GM12878 (cell line): Measurements from ENCODE around the gene CLDN6. TPM values are rescaled to one million over a fixed set of nuclear protein-coding genes. Genes with fewer than 3 reads are reported as not detected.

ENCODE experiments used
- BCLAF1 ChIP-seq: fragments of 450-650 bp; IDR thresholded peaks from 2 replicates; pipeline ENCODE4 v1.6.1; 2017; ENCODE audit warnings: antibody characterized with exemption, mild to moderate bottlenecking, moderate library complexity
- BRCA1 ChIP-seq: IDR thresholded peaks from 2 replicates; pipeline ENCODE4 v1.6.1; 2011; ENCODE audit warnings: low read depth, low read length, improper control_type of control experiment
- E4F1 ChIP-seq: fragments of 450-650 bp; IDR thresholded peaks from 2 replicates; pipeline ENCODE4 v1.6.1; 2018; ENCODE audit warnings: borderline replicate concordance, mild to moderate bottlenecking; ENCODE audit not compliant: partially characterized antibody
- EGR1 ChIP-seq, 2 experiments: IDR thresholded peaks; 1 replicate in 1 of 2; 2 replicates in 1 of 2; pipeline ENCODE4 v1.6.1; 2011 to 2012; ENCODE audit warnings: low read depth in 2 of 2, low read length in 2 of 2, borderline replicate concordance in 1 of 2, mild to moderate bottlenecking in 1 of 2, moderate library complexity in 1 of 2
- ELK1 ChIP-seq: IDR thresholded peaks from 2 replicates; pipeline ENCODE4 v1.6.1; 2012; ENCODE audit warnings: low read depth, low read length, improper control_type of control experiment
- FOXM1 ChIP-seq: IDR thresholded peaks from 2 replicates; pipeline ENCODE4 v1.6.1; 2012; ENCODE audit warnings: low read depth, mild to moderate bottlenecking, inconsistent platforms, low read length, moderate library complexity
- GABPA ChIP-seq: IDR thresholded peaks from 2 replicates; pipeline ENCODE4 v1.6.1; 2014; ENCODE audit warnings: antibody characterized with exemption, low read depth, mild to moderate bottlenecking, inconsistent platforms
- HDGF ChIP-seq: fragments of 450-650 bp; IDR thresholded peaks from 2 replicates; pipeline ENCODE4 v1.6.1; 2016; ENCODE audit warnings: antibody characterized with exemption
- IKZF1 ChIP-seq: fragments of 450-650 bp; conservative IDR thresholded peaks from 2 replicates; pipeline ENCODE4 v1.6.1; 2017; ENCODE audit warnings: antibody characterized with exemption, mild to moderate bottlenecking
- JUND ChIP-seq: IDR thresholded peaks from 2 replicates; pipeline ENCODE4 v1.6.1; 2012; ENCODE audit warnings: low read depth, mild to moderate bottlenecking, low read length, improper control_type of control experiment, moderate library complexity
- KLF5 ChIP-seq: fragments of 450-650 bp; IDR thresholded peaks from 2 replicates; pipeline ENCODE4 v1.6.1; 2014; ENCODE audit warnings: mild to moderate bottlenecking; ENCODE audit not compliant: partially characterized antibody
- MYC ChIP-seq: IDR thresholded peaks from 2 replicates; pipeline ENCODE4 v1.6.1; 2011; ENCODE audit warnings: mild to moderate bottlenecking, low read length, moderate library complexity, inconsistent platforms; ENCODE audit not compliant: insufficient read depth, insufficient replicate concordance, insufficient read length, severe bottlenecking
- NFXL1 ChIP-seq: fragments of 450-650 bp; IDR thresholded peaks from 2 replicates; pipeline ENCODE4 v1.6.1; 2017; ENCODE audit warnings: antibody characterized with exemption, mild to moderate bottlenecking, borderline replicate concordance
- NR2C2 ChIP-seq: IDR thresholded peaks from 2 replicates; pipeline ENCODE4 v1.6.1; 2011; ENCODE audit warnings: borderline replicate concordance, low read depth; ENCODE audit not compliant: control insufficient read depth, insufficient read length
- NR2F1 ChIP-seq: fragments of 450-650 bp; conservative IDR thresholded peaks from 2 replicates; pipeline ENCODE4 v1.6.1; 2017; ENCODE audit warnings: mild to moderate bottlenecking
- PBX3 ChIP-seq: IDR thresholded peaks from 2 replicates; pipeline ENCODE4 v1.6.1; 2011; ENCODE audit warnings: mild to moderate bottlenecking, low read depth, low read length, moderate library complexity; ENCODE audit not compliant: insufficient replicate concordance
- POLR2AphosphoS2 ChIP-seq: IDR thresholded peaks from 2 replicates; pipeline ENCODE4 v1.6.1; 2011; ENCODE audit warnings: low read depth, mild to moderate bottlenecking, low read length, improper control_type of control experiment, moderate library complexity
- RAD21 ChIP-seq: IDR thresholded peaks from 2 replicates; pipeline ENCODE4 v1.6.1; 2011; ENCODE audit warnings: mild to moderate bottlenecking, low read depth, low read length, moderate library complexity; ENCODE audit not compliant: insufficient read depth
- RAD51 ChIP-seq: fragments of 450-650 bp; IDR thresholded peaks from 2 replicates; pipeline ENCODE4 v1.6.1; 2016; ENCODE audit warnings: moderate library complexity, mild to moderate bottlenecking, inconsistent platforms
- STAT3 ChIP-seq: IDR thresholded peaks from 2 replicates; pipeline ENCODE4 v1.6.1; 2011; ENCODE audit warnings: low read depth, low read length, improper control_type of control experiment
- ZNF24 ChIP-seq: fragments of 450-650 bp; IDR thresholded peaks from 2 replicates; pipeline ENCODE4 v1.6.1; 2017; ENCODE audit warnings: antibody characterized with exemption, mild to moderate bottlenecking
- ZNF274 ChIP-seq: IDR thresholded peaks from one replicate; pipeline ENCODE4 v1.8.0; 2011; ENCODE audit not compliant: insufficient read length, insufficient read depth
- ZSCAN29 ChIP-seq: fragments of 450-650 bp; IDR thresholded peaks from 2 replicates; pipeline ENCODE4 v1.6.1; 2017; ENCODE audit warnings: mild to moderate bottlenecking, moderate library complexity
- polyA plus RNA-seq, 11 experiments: library from polyadenylated mRNA; depleted of rRNA in 4 of 11; unstranded in 6 of 11; stranded (reverse) in 5 of 11; fragments of >200 nt; fragmentation: Nextera tagmentation in 4 of 11; fragmentation: Illumina TruSeq in 1 of 11; extraction: Ambion mirVana in 4 of 11; extraction: Trizol in 1 of 11; gene quantifications; 1 replicate in 1 of 11; 2 replicates in 10 of 11; pipeline versions ENCODE4 v1.2.1 to v1.2.3, GENCODE V29; 2011 to 2016; ENCODE audit warnings: inconsistent platforms in 2 of 11, missing spikeins in 2 of 11, low read depth in 1 of 11
- total RNA-seq, 4 experiments: library from RNA; depleted of rRNA in 3 of 4; stranded (reverse); fragments of >200 nt in 3 of 4; fragmentation: Illumina TruSeq in 1 of 4; extraction: Trizol in 1 of 4; gene quantifications; 2 replicates each; pipeline versions ENCODE4 v1.2.1 to v1.2.3, GENCODE V29; 2013 to 2021

CLDN6 gene
- total and polyA plus RNA-seq, 10 of the 15 experiments (the other 5 are each of a cell fraction or from before 2014, with no cell fraction given) = 0.15 to 0.26 (median 0.23) TPM; not detected in 7

GRCh38 chr16:2983706-2984136, 34.3 kb downstream of the CLDN6 start (continued):
- TF ChIP-seq JUND = no peak
- TF ChIP-seq RAD21 = peak; percentile 71
- TF ChIP-seq ZNF274 = no peak
- TF ChIP-seq KLF5 = no peak
- TF ChIP-seq EGR1 (IDR thresholded peaks at IDR 0.05; ENCODE audit: borderline replicate concordance in 1 of 2, low read depth in 2 of 2, low read length in 2 of 2) = no peak
- no peak for TF ChIP-seq RAD51
- no peak for TF ChIP-seq FOXM1
- TF ChIP-seq MYC = no peak
- TF ChIP-seq PBX3 = no peak
- TF ChIP-seq BCLAF1 = no peak
- TF ChIP-seq E4F1 = no peak
- TF ChIP-seq NFXL1 = no peak
- TF ChIP-seq NR2C2 = no peak
- TF ChIP-seq BRCA1 = no peak; the same call in 1 of the 2 replicates
- 0 out of 2 replicates have a peak, but pooled peaks have one; percentile 39 for TF ChIP-seq HDGF
- TF ChIP-seq STAT3 = no peak
- TF ChIP-seq IKZF1 = peak; percentile 84
- TF ChIP-seq ELK1 = no peak
- TF ChIP-seq POLR2AphosphoS2 = no peak
- TF ChIP-seq ZNF24 = no peak
- TF ChIP-seq GABPA = no peak
- no peak for TF ChIP-seq NR2F1
- TF ChIP-seq ZSCAN29 = 0 out of 2 replicates have a peak, but pooled peaks have one; percentile 52
